Islet precursor cell (in vitro differentiated cells): ENCODE data around the gene HOGA1.

ENCODE experiments used
- DNase-seq: peaks from one replicate; pipeline ENCODE4 v3.0.0-alpha.2; 2018

HOGA1 gene

GRCh38 chr10:97651773-97652172 is 67.6 kb downstream of the HOGA1 start:
- peak; percentile 68 for DNase-seq

DNA sequence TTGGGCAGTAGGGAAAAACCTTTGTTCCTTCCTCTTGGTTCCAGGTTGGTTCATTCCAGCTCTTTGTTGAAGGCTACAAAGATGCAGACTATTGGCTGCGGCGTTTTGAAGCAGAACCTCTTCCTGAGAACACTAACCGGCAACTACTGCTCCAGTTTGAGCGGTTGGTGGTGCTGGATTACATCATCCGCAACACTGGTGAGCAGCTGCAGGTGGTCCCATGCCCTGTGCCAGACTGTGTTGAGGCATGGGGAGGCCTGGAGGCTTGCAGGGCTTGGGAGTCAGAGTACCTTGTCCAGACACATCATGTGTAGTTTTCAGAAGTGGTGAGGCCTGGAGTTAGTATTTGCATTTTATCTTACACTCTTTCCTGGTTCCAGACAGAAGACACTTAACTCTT is 72.6 kb downstream of the HOGA1 start:
- DNase-seq = no peak

DNA sequence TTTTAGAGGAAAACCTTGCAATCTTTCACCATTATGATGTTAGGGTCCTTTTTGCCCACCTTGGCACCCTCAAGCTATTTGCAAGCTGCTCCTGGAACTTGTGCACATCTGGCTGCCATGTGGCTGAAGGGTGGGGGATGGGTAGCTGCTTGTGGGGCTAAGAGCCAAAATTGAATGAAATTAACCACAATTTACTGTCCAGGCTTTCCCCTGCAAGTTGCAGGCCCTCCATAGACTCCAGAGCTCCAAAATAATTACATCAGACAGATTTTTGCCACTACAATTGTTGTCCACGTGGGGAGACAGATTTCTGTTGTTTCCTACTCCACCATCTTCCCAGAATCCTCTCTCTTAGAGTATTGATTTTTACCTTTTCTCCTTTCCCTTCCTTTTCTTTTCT is 75.4 kb downstream of the HOGA1 start:
- DNase-seq = no peak
